HS-5 (cell line): ENCODE data around the gene VPS13C.

Source experiments
- DNase-seq: peaks from one replicate; pipeline ENCODE4 v3.0.0-alpha.2; 2012; ENCODE audit warnings: low read depth

The VPS13C gene

GRCh38 chr15:61818801-61819200 is 241.4 kb downstream of the VPS13C start:
- DNase-seq: no peak

DNA sequence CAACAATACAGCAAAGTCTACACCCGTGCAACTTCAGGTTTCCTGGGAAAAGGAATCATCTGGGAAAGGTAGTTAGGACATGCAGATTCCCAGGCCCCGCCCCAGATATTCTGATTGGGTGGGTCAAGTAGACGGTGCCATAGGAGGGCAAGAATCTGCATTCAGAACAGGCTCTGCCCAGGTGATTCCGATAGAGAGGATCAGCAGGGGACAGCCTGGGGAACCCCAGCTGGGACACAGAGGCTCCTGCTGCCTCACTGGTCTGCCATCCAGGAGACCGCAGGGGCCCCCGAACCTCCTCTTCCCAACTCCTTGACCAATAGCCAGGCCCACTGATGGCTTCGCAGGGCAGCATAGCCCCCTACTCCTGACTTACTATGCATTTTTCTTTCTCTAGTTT is 243.4 kb downstream of the VPS13C start:
- no peak for DNase-seq

DNA sequence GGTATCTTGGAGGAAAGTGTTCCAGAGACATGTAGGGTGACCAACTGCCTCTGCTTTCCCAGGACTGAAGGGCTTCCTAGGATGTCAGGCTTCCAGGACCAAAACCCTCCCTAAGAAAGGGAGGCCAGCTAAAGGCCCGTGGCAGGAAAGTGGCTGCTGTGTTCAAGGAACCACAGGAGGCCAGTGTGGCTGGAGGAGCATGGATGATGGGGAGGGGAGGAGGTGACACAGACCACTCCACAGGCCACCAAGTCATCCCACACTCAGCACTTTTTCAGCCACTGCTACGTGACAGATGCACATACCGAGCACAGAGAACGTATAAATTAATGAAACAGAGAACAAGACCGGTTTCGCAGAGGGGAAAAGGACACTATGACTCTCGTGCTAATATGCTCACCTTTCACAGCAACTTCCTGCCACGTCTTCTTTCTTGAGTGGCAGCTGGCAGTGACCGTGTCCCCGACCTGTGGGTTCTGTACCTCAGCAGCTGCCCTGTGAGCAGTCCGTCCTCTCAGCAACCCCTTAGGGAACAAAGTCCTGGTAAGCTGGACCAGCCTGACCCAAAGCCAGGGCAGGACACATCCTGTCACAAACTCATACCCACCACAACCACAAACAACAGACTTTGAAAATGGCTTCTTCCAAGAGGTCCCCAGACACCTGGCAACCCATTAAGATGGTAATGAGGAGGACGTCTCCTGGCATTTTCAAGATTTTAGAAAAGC is 244.7 kb downstream of the VPS13C start:
- no peak for DNase-seq

DNA sequence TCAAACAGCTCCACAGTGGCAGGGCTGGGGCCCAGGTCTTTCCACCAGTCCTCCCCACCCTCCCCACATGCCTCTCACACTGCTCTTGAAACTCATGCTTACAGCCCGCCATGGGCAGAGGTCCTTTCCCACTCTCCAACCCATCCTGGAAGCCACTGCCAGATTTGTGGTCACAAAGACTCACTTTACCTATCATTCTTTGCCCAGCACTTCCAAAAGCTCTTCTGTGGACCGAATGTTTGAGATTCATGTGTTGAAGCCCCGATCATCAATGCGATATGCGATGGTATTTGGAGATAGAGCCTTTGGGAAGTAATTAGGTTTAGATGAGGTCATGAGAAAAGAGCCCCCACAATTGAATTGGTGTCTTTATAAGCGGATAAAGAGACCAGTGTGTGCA is 247.8 kb downstream of the VPS13C start:
- no peak for DNase-seq

GRCh38 chr15:61811952-61812351 is 248.3 kb downstream of the VPS13C start:
- no peak for DNase-seq

- no peak for DNase-seq
Observed at GRCh38 chr15:61809216-61809615, 251.0 kb downstream of the VPS13C start.

- DNase-seq: no peak
Observed at GRCh38 chr15:61807281-61807929, 252.8 kb downstream of the VPS13C start.
